Measurements from ENCODE around the gene HMCN1.

GRCh38 chr1:185933580-185933979, 199.4 kb downstream of the HMCN1 start:
- TF ChIP-seq CTCF (IDR thresholded peaks at IDR 0.05): no peak
- no peak for TF ChIP-seq POLR2A (IDR thresholded peaks at IDR 0.05)
